Posterior vena cava (tissue), 2 donors: Measurements from ENCODE around the gene TMEM92. TPM values are rescaled to one million over a fixed set of nuclear protein-coding genes. Genes with fewer than 3 reads are reported as not detected.
A peak's percentile ranks its signal among the peaks of the same experiment; 100 is the strongest.
"Not testable (repeated sequence)": the region's sequence is repeated elsewhere in the genome, so short reads cannot be mapped to it uniquely, and the experiment has no call there.

Experiments
- DNase-seq: peaks from one replicate; pipeline ENCODE4 v3.0.0-alpha.2; 2020; ENCODE audit warnings: low spot score
- intact Hi-C, 2 donors: fragments of 100-400 bp; cut with DNase I; formaldehyde crosslinking; loops; one replicate each; pipeline versions ENCODE4 v1.14.1 to v1.14.2; 2022 to 2023
- total RNA-seq, 2 donors: library from RNA; stranded (reverse); fragmentation: NEBNext Ultra II Directional; extraction: Animal tissue kit (Norgen Biotek cat#: 25700); gene quantifications; one replicate each; pipeline ENCODE4 v1.2.1, GENCODE V29; 2021
- donor health status: DM: yes; HTN: yes; CAD: no.
- donor health status: DM: yes; HTN: yes; CAD: no.

Gene TMEM92
- total RNA-seq, 2 donors from 2014 or later, result 0.33 to 0.60 TPM

DNA sequence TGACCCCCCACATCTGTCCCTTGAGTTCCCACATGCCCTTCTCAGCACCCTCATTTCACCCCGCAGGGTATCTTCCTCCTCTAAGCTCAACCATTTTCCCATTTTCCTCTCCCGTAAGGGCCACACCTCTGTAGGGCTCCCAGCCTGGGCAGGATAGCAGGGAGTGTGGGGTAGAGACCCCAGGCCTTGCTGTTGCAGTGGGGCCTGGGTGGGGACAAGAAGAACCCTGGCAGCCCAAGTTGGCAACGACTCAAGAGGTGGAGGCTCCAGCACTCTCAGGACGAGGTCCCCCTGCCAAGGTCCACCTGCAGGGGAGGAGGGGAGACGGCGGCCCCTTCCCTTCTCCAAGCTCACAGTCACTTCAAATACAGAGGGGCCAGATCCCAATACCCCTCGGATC is 2.0 kb upstream of the TMEM92 start:
- intact Hi-C loops, result loop anchor here in 1 of 2 donors (2.0 kb wide), 1 partner anchor 71 kb away; the partner anchor contains the start of gene COL1A1

DNA sequence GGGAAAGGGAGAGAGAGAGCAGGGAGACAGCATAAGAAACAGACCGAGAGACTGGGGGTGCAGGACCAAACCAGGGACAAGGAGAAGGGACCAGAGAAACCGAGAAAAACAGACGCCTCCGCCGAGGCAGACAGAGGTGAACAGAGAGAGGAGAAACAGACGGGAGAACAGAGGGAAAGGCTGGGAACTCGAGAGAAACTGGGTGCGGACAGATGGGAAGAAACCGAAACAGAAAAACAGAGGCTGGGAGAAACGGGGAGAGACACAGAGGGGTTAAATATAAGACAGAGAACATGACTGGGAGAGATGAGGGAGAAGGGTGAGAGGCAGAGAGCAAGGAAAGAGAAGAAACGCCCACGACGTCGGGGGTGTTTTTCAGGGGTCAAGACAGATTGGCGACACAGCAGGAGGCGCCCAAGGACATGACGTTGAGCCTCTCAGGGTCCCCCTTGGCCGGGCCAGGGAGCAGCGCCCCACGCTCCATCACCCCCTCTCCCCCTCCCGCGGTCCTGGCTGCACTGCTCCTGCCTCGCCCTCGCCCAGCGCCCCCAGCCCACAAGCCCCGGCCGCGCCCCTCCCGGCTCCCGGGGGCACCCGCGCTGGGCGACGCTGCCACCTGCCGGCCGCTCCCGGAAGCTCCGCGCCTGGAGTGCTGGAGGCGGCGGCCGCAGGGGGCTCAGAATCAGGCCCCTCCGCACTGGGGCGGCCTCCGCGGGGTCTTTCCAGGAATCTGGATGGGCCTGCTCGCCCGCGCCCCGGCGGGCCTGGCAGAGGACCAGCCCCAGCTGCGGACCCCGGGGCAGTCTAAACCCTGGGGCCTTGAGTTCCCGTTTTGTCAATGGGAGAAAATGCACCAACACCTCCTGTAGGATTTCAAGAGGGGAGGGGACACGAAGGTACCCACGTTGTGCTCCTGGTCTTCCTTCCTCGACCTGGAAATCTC is 1.3 kb upstream of the TMEM92 start:
- peak; percentile 88 for DNase-seq
- intact Hi-C loops, result loop anchor here in 1 of 2 donors (2.0 kb wide), 1 partner anchor 72 kb away; the partner anchor contains the start of gene COL1A1

More for the DNA sequence above, 2.0 kb upstream of the TMEM92 start:
- peak; percentile 64 for DNase-seq

DNA sequence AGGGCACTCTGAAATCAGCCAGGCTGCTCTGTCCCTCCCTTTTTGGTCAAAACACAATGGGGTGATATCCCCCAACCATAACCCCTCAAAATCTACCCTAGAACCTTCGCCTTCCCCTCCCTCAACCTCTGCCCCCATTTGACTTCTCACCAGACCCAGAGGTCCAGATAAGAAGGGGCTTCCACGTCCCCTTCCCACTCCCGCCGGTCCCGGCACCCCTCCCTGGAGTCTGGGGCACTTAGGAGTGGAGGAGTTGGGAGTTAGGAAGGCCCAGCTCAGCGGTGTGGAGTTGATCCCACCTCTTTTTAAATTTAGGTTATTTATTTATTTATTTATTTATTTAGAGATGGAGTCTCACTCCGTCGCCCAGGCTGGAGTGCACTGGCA is 619 bp upstream of the TMEM92 start:
- DNase-seq, result peak; percentile 76
- intact Hi-C loops, result loop anchor here in 1 of 2 donors (2.0 kb wide), 1 partner anchor 73 kb away; the partner anchor contains the start of gene COL1A1

DNA sequence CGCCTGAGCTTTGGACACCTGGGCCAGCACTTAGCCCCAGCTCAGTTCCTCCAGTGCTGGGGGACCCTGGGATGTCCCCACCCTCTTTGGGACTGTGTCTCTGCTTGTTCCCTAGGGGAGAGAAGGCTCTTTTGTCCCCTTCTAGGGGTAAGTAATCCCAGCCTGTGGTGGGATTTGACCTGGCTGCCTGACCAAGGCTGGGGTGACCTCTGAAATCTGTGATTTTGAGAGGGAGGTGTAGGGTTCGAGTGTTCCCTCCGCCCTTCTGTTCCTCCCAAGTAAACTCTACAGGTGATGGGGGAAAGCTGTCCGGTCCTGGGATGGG is 593 bp downstream of the TMEM92 start:
- intact Hi-C loops, result no loop called here
- DNase-seq, result peak; percentile 20

DNA sequence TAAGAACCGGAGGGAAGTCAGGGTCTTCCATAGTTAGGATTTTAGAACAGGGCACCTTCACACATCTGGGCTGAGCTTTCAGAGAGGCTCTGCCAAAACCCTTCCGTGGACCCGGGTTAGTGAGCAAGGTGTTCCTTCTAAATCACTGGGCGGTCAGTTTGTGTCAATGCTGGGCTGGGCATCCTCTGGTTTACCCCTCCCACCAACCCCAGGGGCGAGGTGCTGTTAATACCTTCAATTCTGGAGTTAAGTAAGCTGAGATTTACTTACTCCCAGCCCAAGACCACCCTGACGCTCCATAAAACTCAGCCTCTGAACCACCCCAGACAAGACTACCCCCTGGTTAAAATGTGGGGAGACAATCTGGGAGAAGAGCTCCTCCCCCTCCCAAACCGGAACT is 1.0 kb downstream of the TMEM92 start:
- DNase-seq, result peak; percentile 69
- intact Hi-C loops, result no loop called here

DNA sequence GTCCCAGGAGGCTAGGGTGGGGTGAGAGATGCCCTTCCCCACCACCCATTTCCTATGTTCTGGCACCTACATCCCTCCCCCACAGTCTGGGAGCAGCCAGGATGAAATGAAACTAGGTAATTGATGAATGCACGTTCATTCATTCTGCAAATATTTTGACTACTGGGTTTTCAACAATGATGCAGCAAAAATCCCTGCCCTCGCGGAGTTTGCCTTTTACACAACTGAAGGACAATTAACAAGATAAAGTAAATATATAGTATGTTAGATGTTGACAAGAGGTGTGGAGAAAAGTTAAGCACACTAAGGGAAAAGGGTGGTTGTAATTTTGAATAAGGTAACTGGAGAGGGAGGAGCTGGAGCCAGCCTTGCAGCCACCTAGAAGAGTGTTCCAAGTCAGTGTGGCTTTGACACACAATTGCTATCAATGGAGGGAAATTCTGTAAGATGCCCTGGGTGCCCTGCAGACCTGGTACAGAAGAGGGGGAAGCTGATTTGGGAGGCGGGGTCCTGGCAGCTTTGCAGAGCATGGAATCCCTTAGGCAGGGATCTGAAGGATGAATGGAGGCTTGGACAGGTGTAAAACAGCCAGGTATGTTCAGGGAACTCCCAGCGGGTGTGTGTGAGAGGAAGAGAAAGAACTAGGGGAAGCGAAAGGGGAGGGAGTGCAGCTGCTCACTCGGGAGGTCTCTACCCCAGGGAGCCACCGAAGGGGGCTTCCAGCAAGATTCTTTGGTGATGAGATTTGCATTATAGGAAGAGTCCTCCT is 2.5 kb downstream of the TMEM92 start:
- intact Hi-C loops, result no loop called here
- DNase-seq, result peak; percentile 53

DNA sequence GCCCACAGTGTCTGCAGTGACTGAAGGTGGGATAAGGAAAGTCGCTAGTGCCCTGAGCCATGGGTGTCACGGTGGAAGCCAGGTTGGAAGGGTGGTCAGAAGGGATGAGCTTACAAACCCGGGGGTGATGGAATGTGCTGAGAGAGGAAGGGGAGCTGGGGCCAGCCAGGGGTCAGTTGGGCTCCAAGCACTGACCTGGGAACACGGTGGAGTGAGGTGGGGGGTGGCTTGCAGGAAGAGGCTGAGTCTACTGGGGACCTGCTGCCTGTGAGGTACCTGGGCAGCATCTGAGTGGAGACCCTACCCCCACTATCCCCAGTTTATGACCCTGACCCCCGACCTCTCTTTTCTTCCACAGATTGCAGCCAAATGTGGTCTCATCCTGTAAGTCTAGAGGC is 3.1 kb downstream of the TMEM92 start:
- peak; percentile 47 for DNase-seq
- intact Hi-C loops, result no loop called here

- DNase-seq, result no peak
These were observed 4.4 kb downstream of the TMEM92 start for GRCh38 chr17:50278526-50279180.

GRCh38 chr17:50279181-50279526 is 4.9 kb downstream of the TMEM92 start:
- DNase-seq, result no peak
- intact Hi-C loops, result no loop called here

More at GRCh38 chr17:50278526-50279180, 4.4 kb downstream of the TMEM92 start:
- intact Hi-C loops, result no loop called here

DNA sequence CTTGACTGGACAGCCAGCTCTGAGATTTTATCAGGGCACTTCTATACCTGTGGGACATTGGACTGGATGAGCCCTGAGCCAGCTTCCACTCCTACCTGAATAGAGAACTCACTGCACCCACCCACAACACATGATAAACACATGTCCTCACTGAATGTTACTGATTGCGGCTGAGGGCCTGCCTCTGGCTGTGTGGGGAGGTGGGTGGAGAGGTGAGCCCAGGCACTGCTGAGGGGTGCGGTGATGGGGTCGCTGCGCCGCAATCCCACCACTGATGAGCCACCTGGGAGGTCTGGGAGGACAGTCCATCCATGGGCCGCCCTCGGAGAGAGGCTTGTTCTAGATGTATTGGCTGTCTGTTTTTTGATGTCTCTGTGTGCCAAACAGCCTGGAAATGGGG is 5.4 kb downstream of the TMEM92 start:
- intact Hi-C loops, result no loop called here
- DNase-seq, result no peak

- DNase-seq, result no peak
These were observed 5.8 kb downstream of the TMEM92 start for GRCh38 chr17:50280068-50280467.

DNA sequence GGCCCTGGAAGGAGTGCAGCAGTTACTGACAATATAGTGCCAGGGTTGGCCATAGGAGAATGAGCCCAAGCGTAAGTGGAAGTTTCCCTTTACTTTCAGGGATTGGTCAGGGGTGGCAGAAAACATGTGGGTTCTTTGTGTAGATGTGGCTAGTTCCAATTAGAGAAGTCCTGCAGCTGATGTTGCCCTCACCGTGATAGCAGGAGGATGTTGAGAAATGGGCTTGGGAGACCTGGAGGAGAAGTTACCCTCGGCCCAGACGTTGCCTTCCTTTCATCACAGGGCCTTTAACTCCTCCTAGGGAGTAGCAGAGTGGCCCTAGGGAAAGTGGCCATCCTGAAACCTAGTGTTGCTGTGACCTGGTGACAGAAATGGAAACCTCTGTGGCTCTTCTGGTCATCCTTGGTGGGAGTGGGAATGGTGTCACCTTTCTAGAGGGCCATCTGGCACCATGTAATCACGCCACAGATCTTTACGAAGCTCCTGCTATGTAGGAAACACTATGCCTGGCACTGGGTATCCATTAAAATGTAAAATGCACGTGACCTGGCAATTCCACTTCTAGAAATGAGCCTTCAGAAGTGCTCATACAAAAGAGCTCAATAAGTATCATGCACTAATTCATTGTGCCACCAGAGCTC is 6.7 kb downstream of the TMEM92 start:
- no peak for DNase-seq
- intact Hi-C loops, result no loop called here

More at GRCh38 chr17:50280068-50280467, 5.8 kb downstream of the TMEM92 start:
- intact Hi-C loops, result no loop called here

DNA sequence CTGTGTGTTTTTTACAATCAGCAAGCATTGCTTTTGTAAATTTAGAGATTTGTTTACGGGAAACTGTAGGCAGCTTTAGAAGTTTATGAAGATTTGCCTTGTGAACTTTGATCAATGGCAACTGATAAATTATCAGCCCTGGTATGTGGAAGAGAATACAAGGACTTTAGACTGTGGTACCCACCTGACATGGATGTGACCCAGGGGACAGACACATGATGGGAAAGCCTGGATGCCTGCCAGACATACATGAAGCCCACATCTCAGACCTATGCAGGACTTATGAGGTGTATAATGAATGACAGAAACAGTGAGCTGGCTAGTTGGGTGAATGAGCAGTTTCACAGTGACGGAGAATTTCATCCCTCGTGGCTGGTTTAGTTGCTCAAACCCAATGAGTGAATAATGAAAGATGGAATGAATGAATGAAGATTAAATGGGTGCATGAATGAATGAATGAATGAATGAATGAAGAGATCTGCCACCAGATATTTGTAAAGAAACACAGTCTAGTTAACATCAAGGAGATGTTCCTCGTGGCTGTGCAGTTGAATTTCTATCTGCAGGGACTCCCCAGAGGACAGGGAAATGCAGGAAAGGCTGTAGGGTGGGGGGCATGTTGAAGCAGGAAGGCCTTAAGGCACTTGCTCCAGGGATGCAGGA is 7.6 kb downstream of the TMEM92 start:
- intact Hi-C loops, result no loop called here

GRCh38 chr17:50283246-50283645 is 9.0 kb downstream of the TMEM92 start:
- intact Hi-C loops, result no loop called here

More for the DNA sequence above, 7.6 kb downstream of the TMEM92 start:
- DNase-seq, result no peak

DNA sequence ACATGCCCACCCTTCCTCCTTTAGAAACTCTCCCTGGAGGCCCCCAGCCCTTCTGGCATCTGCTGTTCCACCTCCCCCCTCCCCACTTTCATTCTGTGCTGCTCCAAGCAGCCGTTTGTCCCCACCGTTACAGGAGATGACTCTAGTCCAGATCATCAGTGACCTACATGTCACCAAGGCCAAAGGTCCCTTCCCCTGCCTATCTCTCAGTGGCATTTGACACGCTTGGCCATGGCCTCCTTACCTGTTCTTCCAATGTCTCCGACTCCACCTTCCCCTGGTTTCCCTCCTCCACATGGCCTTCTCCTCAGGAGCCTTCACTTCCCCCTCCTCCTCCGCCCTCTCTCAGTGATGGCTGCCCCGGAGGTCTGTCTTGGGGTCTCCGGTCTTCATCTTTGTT is 9.4 kb downstream of the TMEM92 start:
- no peak for DNase-seq
- intact Hi-C loops, result no loop called here

More at GRCh38 chr17:50283246-50283645, 9.0 kb downstream of the TMEM92 start:
- no peak for DNase-seq

DNA sequence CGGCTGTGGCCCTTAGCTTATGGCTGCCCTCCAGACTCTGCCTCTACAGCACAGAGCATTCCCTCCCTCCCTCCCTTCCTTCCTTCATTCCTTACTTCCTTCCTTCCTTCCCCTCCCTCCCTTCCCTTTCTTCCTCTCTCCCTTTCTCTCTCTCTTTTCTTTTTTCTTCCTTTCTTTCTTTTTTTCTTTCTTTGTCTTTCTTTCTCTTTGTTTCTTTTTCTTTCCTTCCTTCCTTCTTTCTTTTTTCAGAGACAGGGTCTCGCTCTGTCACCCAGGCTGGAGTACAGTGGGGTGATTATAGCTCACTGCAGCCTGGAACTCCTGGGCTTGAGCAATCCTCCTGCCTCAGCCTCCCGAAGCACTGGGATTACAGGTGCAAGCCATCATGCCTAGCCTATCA is 11.7 kb downstream of the TMEM92 start:
- no peak for DNase-seq
- intact Hi-C loops, result no loop called here

DNA sequence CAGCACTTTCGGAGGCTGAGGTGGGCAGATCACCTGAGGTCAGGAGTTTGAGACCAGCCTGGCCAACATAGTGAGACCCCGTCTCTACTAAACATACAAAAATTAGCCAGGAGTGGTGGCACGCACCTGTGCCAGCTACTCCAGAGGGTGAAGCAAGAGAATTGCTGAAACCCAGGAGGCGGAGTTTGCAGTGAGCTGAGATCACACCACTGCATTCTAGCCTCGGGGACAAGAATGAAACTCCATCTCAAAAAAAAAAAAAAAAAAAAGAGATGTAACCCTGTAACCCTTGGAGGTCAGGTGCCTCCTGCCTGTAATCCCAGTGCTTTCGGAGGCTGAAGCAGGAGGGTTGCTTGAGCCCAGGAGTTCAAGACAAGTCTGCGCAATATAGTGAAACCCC is 13.0 kb downstream of the TMEM92 start:
- DNase-seq, intact Hi-C loops: not testable (repeated sequence)

DNA sequence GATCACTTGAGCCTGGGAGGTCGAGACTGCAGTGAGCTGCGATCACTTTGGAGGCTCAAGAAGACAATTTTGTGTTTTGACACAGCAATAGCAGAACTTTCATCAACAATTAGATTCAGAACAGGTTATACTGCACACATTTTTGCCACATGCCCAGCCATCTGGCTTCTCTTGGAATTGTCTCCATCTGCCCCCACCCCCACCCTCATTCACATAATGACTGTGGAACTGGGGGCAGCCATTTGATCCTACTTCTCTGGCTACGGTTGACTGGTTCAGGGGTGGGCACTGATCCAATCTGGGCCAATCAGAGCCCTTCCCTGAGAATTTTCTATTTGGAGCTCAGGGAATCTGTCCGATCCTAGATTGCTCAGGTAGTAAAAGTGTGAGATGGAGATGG is 14.0 kb downstream of the TMEM92 start:
- intact Hi-C loops, result no loop called here
- no peak for DNase-seq

GRCh38 chr17:50289278-50289677 is 15.0 kb downstream of the TMEM92 start:
- intact Hi-C loops, result no loop called here
- no peak for DNase-seq
